ENCODE measurements around the gene CARD19.
A peak's percentile ranks its signal among the peaks of the same experiment; 100 is the strongest.

Gene CARD19

DNA sequence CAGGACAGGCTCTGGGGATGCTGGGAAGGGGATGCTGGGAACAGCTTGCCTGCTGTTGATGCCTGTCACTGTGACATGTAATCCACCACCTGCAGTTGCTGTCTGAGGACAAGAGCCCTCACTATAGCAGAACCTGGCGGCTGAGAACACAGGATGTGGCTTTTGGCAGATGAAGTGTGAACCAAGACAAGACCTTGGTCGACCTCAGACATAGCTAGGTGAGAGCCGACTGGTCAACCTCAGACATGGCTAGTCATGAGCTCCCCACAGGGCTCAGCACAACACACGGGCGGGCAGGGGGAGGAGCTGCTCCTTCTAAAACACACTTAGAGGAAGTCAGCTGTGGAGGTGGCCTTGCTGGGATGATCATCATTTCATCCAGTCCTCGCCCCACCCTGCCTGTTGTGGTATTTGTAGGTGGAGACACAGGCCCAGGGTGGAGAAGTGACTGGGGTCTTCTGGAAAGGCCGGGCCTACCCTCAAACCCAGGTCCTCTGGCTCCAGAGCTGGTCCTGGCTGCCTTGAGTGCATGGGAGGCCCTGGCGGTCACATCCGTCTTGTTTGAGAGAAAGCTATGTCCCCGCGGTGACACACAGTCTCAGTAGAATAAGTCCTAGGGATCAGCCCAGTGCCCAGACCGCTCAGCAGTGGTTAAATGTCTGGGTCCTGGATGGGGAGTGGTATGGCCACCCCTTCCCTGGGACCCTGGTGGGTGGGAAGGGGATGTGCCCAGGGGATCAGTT lies 31.5 kb upstream of the CARD19 start:
- DNase-seq (ENCODE audit: low read depth), result no peak

DNA sequence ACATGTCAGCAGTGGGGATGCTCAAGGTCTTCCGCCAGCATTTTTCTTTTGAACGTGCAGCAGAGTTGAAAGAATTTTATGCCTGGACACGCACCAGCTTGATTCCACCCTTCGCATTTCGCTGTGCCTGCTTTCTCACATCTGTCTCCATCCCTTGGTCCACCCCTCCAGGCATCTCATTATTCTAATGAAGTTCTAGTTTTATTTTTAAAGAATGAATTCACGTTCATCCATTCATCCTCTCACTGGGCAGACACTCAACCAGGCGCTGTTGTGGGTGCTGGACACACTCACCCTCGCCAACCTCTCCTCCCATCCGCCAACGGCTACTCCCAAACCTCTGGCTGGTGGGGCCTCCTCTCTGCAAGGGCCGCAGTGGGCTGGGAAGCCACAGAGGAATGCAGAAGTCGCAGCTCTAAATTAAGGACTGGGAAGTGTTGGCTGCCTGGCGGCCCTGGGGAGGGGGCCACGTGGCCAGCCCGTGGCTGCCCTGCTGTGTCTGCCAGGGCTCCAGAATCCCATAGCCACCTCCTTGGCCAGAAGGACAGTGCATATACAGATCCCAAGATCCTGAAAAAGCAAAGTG lies 30.8 kb upstream of the CARD19 start:
- no peak for DNase-seq (ENCODE audit: low read depth)

DNA sequence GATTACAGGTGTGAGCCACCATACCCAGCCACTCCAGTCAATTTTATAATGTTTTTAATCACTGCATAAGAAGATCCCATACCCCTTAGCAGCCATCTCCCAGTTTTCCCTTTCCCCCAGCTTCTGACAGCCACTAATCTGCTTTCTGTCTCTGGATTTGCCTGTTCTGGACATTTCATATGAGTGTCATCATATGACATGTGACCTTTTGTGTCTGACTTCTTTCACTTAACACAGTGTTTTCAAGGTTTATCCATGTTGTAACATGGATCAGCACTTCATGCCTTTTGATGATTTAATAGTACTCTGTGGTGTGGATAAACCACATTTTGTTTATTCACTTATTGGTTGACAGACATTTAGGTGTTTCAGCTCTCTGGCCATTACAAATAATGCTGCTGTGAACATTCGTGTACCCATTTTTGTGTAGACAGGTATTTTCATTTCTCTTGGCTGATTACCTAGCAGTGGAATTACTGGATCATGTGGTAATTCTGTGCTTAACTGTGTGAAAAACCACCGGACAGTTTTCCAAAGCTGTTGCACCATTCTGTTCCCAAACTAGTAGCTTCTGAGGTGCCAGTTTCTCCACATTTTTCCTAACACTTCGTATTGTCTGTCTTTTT lies 28.9 kb upstream of the CARD19 start:
- no peak for DNase-seq (ENCODE audit: low read depth)

DNA sequence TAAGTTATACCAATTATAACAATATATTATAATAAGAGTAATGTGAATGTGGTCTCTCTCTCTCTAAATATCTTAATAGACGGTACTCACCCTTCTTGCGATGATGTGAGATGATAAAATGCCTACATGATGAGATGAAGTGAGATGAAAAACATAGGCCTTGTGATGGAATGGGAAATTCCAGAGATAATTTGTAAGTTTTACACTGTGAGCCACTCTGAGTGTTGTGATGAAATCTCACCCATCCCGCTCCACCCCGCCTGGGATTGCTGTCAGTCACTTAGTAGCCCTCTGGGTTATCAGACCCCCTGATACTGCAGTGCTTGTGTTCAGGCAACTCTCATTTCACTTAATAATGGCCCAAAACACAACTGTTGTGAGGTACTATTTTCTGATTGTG lies 27.1 kb upstream of the CARD19 start:
- DNase-seq (ENCODE audit: low read depth), result no peak

DNA sequence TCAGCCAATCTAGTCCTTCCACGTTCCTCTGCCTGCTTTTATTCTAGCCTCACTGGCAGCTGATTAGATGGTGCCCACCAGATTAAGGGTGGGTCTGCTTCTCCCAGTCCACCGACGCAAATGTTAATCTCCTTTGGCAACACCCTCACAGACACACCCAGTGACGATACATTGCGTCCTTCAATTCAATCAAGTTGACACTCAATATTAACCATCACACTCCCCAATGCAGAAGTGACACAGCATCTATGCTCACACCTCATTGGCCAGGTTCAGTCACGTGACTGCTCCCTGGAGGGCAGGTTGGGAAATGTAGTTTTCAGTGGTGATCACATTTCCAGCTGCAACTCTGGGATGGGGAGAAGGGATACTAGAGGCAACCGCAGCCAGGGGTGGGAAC lies 24.6 kb upstream of the CARD19 start:
- no peak for DNase-seq (ENCODE audit: low read depth)

DNA sequence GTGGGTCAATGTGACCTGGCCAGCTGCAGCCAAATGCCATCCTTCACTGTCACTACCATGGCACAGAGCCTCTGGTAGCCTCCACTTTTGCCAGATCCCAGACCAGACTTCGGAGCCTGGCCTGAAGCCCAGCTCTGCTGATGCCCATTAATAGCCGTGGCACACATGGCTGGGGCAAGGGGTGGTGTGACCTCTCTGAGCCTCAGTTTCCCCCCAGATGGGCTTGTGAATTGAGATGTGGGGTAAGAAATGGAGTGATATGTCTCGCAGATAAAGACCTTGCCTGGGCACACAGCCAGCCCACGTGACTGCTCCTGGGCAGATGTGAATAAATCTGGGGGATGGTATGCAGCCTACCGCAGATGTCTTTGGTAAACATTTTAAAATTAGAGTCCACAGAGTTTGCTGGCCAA lies 23.6 kb upstream of the CARD19 start:
- DNase-seq (ENCODE audit: low read depth), result no peak

DNA sequence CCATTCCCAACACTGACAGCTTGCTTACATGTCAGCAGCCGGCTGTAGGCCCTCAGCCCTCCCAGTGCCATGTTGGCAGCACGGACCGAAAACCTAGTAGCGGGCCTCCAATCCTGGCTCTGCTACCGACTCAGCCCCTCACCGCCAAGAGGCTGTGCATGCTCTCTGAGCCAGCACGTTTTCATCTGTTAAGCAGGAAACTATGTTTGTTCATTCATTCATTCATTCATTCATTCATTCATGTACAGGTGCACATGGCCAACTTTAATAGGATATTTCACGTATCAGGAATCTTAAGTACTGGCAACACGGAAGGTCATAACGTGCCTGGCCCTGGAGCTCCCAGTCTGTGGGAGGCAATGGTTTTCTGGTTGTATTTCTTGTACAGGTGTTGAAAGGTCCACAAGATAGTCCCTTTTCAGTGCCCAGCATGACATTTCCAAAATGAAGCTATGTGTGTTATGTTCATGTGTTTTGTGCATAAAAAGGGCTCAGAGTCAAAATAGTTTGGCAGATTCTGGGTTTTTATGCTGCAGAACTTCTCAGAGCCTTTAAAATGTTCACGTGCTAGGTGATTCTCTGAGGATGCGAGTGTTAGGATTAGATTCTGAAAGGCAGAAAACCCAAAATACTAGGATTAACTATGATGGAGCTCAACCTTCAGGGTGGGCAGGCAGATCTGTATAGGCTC lies 19.8 kb upstream of the CARD19 start:
- DNase-seq (ENCODE audit: low read depth), result no peak

DNA sequence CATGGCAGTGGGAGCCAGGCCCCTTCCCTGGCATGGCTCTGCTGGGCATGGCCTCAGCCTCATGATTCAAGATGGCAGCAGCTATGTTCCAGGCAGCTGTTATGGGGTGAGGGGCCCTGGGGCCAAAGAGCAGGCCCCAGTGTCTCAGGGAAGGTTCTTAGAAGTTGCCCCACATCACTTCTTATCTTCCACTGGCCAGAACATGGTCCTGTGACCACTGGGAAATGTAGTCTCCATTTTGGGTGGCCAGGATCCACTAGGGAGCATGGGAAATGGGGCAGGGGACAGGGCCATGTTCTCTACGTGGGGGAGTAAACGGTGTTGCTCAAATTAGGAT lies 19.3 kb upstream of the CARD19 start:
- no peak for DNase-seq (ENCODE audit: low read depth)

DNA sequence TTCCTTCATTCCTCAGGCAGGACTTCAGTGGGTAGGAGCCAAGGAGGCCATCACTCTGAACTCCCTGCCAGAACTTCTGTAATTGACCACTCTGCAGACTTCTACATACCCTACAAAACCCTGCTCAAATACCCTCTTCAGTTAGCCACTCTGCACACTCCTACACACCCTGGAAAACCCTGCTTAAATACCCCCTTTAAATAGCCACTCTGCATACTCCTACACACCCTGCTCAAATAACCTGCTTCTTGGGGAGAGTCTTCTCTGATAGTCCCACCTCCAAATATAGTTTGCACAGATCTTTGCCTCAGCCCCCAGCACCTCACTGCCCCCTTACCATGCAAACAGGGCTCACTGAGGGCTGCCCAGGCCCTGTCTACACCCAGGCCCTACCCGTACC lies 18.6 kb upstream of the CARD19 start:
- DNase-seq (ENCODE audit: low read depth), result no peak

DNA sequence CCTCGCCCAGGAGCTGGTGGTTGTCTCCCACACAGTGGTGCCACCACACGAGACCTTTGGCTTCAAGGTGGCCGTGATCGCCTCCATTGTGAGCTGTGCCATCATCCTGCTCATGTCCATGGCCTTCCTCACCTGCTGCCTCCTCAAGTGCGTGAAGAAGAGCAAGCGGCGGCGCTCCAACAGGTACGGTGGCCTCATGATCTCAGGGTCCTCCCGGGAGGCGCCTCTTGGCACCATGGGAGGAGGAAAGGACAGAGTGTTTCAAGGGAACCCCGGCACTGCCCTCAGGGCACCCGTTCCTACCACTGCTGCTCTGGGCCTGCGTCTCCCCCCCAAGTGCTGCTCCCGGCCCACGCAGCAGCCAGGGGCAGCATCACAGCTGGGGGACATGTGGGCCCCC lies 18.2 kb upstream of the CARD19 start:
- DNase-seq (ENCODE audit: low read depth), result no peak

DNA sequence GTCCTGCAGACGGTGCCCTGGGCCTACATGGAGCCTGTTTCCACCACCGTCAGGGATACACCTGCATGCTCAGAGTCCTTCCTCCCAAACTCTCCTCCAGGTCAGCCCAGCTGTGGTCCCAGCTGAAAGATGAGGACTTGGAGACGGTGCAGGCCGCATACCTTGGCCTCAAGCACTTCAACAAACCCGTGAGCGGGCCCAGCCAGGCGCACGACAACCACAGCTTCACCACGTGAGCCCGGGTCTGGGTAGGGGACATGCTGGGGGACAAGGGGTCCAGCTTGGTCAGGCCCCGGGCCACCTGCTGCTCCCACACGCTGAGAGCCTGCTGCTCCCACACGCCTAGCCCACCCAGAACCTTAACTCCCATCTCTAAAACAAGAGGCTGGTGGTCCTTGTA lies 16.6 kb upstream of the CARD19 start:
- no peak for DNase-seq (ENCODE audit: low read depth)

DNA sequence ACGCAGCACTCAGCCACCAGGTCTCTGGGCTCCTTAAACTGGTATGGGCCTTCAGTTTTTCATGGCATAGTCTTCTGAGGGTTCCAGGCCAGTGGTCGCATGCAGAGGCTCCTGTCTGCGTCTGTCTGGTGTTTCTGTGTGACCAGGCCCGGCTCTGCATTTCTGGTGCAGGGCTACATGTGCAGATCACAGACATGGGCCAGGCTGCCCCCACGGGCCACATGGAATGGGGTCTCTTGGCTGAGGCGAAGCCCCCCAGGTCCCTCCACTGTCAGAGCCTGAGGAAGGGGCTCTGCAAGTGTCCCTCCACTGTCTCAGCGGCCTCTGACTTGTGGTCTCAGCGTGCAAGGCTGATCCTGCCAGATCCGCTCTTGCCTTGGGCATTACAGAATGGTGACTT lies 15.6 kb upstream of the CARD19 start:
- DNase-seq (ENCODE audit: low read depth), result no peak

DNA sequence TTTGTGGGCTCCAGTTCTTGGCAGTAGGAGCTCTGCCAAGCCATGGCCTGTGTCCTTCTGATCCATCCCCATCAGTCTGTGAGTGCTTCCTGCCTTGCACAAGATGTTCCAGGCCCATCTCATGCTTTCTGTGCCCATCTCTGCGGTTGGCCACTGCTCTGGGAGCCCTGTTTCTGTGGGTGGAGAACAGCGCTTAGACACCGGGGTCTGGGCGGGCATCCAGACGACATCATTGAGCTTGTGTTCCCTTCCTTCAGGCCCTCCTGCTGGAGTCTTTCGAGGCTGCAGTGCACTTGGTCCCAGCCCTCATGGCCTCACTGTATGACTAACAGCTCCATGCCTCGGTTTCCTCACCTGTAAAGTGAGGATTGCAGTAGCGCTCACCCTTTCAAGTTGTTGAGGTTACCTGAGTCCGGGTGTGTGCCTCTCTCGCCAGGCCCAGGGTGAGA lies 14.9 kb upstream of the CARD19 start:
- no peak for DNase-seq (ENCODE audit: low read depth)

DNA sequence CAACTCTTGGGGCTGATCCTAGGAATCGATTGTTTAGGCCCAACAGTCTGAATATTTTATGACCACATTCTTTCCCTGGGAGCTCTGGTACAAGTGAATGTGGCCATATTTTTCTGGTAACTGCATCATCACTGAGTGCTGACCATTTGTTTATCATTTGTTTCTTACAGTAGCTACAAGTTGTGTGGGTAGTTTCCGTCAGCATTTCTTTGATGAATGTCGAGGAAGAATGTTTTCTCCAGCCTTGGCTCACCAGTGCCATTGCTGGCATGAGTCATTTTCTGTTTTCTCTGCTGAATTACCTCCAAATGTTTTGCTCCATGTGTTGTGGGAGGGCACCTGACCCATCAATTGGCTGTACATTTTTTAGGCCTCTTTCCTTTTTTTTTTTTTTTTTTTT lies 14.1 kb upstream of the CARD19 start:
- peak; percentile 92 for DNase-seq (ENCODE audit: low read depth)

DNA sequence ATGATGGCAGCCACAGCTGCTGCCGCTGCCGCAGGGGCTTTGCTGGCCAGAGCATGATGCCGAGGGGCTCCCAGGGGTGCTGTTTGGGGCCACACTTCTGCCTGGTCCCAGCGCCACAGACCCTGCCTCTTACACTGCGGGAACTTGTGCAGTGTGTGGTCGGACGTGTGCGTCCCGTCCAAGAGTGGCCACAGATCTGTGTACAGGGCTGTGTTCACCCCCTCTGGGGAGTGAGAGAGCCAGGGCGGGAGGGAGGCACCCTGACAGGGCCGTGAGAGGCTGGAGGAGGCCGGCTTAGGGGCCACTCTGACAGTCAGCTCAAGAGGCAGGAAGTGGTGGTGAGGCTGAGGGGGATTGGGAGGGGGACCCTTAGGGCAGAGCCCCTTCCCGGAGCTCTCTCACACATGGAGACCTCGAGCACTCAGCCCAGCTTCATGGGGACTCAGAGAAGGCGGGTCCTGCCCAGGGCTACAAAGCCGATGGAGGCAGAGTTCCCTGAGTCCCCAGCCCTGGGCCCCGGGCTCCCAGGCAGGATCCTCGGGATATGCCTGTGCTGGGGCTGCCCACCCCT lies 13.1 kb upstream of the CARD19 start:
- no peak for DNase-seq (ENCODE audit: low read depth)

DNA sequence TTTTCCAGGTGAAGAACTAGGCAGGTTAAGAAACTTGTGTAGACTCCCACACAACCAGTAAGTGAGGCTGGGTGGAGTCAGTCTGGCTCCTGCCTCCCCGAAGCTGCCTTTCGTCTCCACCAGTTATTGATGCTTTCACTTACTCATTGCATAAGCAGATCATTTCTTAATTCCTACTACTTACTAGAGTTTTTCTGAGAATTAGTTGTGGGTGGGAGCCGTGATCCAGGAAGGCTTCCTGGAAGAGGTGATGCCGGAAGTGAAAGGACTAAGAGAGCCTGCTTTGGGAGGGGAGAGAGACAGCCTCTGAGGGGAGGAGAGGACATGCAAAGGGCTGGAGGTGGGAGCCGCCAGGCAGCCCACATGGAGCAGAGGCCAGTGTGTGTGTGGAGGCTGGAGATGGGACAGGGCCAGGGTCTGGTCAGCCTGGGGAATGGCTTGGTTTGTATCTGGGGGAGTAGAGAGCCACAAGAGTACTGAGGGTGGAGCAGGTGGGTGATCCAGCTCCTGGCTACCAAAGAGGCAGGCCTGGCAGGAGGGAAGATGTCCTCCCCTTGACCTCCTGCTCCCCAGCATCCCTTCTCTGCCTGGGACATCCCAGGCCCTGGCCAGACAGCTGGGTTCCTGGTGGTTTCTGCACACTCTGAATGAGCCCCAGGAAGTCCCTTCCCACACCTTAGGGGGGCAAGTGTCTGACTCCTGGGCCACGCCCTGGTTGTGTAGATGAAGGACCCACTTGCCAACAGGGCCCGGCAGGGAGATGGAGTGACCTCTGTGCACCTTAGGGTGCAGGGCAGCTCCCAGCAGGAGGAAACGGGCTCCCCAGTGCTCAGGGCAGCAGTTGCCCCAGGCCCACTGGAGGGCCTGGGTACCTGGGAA lies 12.2 kb upstream of the CARD19 start:
- DNase-seq (ENCODE audit: low read depth), result no peak

DNA sequence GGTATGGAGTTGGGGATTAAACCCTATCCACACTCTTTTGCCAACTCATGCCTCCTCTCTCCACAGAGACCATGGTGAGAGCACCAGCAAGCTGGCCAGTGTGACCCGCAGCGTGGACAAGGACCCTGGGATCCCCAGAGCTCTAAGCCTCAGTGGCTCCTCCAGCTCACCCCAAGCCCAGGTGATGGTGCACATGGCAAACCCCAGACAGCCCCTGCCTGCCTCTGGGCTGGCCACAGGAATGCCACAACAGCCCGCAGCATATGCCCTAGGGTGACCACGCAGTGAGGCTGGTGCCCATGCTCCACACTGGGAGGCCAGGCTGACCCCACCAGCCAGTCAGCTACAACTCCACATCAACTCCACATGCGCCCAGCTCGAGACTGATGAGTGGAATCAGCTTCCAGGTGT lies 11.5 kb upstream of the CARD19 start:
- DNase-seq (ENCODE audit: low read depth), result no peak

DNA sequence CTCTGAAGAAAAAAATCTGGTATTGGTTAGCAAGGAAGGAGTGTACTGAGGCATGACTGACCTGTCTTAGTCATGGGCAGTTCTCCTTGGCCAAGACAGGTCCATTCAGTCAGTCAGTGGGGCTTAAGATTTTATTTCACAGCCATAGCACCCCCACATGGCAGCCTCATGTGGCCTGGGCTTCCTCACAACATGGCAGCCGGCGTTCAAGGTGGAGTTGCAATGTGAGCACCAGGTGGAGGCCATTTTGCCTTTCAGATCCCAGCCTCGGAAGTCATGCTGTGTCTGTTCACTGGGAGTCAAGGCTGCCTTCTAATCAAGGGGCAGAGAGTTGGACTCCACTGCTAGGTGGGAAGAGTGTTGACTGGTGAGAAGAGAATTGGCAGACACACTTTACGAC lies 10.3 kb upstream of the CARD19 start:
- no peak for DNase-seq (ENCODE audit: low read depth)

DNA sequence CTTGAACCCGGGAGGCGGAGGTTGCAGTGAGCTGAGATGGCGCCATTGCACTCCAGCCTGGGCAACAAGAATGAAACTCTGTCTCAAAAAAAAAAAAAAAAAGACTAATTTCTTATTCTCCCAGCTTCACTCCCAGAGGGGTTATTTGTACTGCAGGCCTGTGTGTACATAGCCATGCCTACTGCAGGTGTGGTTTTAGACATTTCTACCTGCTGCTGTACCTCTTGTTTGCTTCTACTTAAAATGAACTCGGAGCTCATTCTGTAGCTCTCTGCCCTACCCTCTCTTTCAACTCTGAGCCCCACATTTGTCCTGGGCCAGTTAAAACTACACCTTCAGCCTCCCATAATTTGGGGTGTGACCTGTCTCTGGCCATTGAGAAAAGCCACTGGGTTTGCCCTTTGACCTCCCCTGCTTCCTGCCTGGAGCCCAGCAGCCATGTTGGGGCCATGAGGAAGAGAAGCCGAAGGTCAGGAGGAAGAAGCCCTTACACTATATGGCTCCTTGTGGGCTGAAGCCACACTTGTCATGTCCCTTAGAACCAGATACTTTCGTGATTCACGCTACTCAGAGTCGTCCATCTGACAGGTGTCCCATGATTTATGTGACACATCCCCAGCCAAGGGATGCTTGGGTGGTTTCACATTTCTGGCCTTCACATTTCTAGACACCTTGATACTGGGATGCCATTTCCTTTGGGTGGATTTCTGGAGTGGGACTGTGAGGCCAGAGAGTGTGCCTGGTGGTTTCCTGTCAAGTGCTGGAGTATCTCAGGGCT lies 9.4 kb upstream of the CARD19 start:
- no peak for DNase-seq (ENCODE audit: low read depth)

DNA sequence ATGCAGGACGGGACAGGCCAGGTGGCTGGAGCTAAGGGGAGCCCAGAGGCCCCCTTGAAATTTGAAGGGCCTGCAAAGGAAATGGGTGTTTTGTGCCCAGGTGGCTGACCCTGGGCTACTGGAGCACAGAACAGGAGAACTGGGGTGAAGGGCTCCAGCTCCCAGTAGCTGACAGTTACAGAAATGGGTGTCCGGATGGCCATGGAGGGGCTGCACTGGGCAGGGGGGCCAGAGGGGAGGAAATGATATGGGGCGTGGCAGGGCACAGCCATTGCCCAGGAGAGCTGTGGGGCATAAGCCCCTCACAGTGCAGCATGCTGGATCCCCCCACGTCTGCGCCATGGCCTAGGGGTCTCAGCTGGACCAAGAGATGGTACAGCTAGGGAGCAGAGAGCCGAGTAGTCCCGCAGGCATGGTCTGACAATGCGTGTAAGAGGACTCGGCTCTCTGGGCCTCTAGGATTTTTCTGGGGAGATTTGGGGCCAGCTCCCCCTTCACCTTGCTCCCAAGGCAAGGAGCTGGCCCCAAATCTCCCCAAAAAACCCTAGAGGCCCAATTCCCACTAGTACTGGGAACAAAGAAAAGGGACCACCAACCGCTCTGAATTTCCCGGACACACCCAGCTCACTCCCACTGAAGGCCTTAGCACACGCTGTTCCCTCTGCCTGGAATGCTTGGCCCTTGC lies 7.9 kb upstream of the CARD19 start:
- DNase-seq (ENCODE audit: low read depth), result no peak

DNA sequence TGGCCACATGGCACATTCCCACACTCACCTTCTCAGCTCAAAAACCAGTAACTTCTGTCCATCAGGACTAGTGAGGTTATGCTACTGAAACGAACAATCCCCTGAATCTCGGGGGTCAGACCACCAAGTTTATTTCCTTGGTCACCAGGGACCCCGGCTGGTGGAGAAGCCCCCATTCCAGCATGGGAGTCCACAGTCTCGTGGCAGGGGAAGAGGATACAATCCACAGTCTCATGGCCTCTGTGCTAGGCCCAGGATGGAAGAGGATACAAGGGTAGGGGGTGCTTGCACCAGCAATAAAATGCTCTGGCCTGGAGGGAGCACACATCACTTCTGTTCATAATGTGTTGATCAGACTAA lies 7.4 kb upstream of the CARD19 start:
- no peak for DNase-seq (ENCODE audit: low read depth)

Measured in GM04503 (cell line).